Activated CD4-positive, alpha-beta T cell treated with anti-CD3 and anti-CD28 coated beads, Interleukin-2, amount 50 U/mL, for 48 hours (primary cell): Measurements from ENCODE around the gene IFNAR2.
"Not testable (repeated sequence)": the region's sequence is repeated elsewhere in the genome, so short reads cannot be mapped to it uniquely, and the experiment has no call there.

ENCODE experiments used
- DNase-seq, 2 experiments: peaks; one replicate each; pipeline ENCODE4 v3.0.0-alpha.2; 2020

Gene IFNAR2

GRCh38 chr21:33245289-33245918 lies 15.7 kb downstream of the IFNAR2 start:
- no peak for DNase-seq

GRCh38 chr21:33246506-33246905 lies 16.8 kb downstream of the IFNAR2 start:
- DNase-seq = no peak

GRCh38 chr21:33246963-33247362 lies 17.2 kb downstream of the IFNAR2 start:
- DNase-seq = no peak

- DNase-seq = no peak
Observed at GRCh38 chr21:33247599-33247998, 17.9 kb downstream of the IFNAR2 start.

GRCh38 chr21:33249331-33250002 lies 19.7 kb downstream of the IFNAR2 start:
- DNase-seq = no peak

- DNase-seq = no peak
Observed at GRCh38 chr21:33251119-33251518, 21.4 kb downstream of the IFNAR2 start.

GRCh38 chr21:33253382-33253781 lies 23.6 kb downstream of the IFNAR2 start:
- not testable (repeated sequence) for DNase-seq

- DNase-seq = no peak
Observed at GRCh38 chr21:33254766-33255165, 25.0 kb downstream of the IFNAR2 start.

- DNase-seq = no peak
Observed at GRCh38 chr21:33255404-33255803, 25.7 kb downstream of the IFNAR2 start.

- no peak for DNase-seq
Observed at GRCh38 chr21:33256019-33256418, 26.3 kb downstream of the IFNAR2 start.

- DNase-seq = no peak
Observed at GRCh38 chr21:33257094-33257803, 27.5 kb downstream of the IFNAR2 start.

- DNase-seq = no peak
Observed at GRCh38 chr21:33258475-33258874, 28.7 kb downstream of the IFNAR2 start.

GRCh38 chr21:33259428-33259827 lies 29.7 kb downstream of the IFNAR2 start:
- DNase-seq = no peak

GRCh38 chr21:33259995-33260394 lies 30.3 kb downstream of the IFNAR2 start:
- DNase-seq = no peak

- DNase-seq = no peak
Observed at GRCh38 chr21:33261635-33262034, 31.9 kb downstream of the IFNAR2 start.

GRCh38 chr21:33262921-33263320 lies 33.2 kb downstream of the IFNAR2 start:
- no peak for DNase-seq

GRCh38 chr21:33264561-33264960 lies 34.8 kb downstream of the IFNAR2 start:
- DNase-seq = no peak

- no peak for DNase-seq
Observed at GRCh38 chr21:33265664-33266049, 35.9 kb downstream of the IFNAR2 start.

- DNase-seq = peak; percentile 77 to 78
Observed at GRCh38 chr21:33266050-33266788, 36.5 kb downstream of the IFNAR2 start, which contains the start of gene IL10RB. Gene IL10RB, plus strand, starts transcription at chr21:33266367. Its CDS starts 99 bp downstream, at chr21:33266466.

- peak; percentile 45 to 50 for DNase-seq
Observed at GRCh38 chr21:33266789-33267135, 37.0 kb downstream of the IFNAR2 start.

- DNase-seq = no peak
Observed at GRCh38 chr21:33267250-33267649, 37.5 kb downstream of the IFNAR2 start.

- peak in 1 of 2 experiments; percentile 34 for DNase-seq
Observed at GRCh38 chr21:33268393-33268736, 38.6 kb downstream of the IFNAR2 start.

- DNase-seq = peak; percentile 51 to 62
Observed at GRCh38 chr21:33268737-33269441, 39.2 kb downstream of the IFNAR2 start.
